ENCODE measurements around the gene FSCN2. TPM values are rescaled to one million over a fixed set of nuclear protein-coding genes. Genes with fewer than 3 reads are reported as not detected.

FSCN2 gene
- total RNA-seq, 1 donor from 2014 or later = 1.0 TPM

DNA sequence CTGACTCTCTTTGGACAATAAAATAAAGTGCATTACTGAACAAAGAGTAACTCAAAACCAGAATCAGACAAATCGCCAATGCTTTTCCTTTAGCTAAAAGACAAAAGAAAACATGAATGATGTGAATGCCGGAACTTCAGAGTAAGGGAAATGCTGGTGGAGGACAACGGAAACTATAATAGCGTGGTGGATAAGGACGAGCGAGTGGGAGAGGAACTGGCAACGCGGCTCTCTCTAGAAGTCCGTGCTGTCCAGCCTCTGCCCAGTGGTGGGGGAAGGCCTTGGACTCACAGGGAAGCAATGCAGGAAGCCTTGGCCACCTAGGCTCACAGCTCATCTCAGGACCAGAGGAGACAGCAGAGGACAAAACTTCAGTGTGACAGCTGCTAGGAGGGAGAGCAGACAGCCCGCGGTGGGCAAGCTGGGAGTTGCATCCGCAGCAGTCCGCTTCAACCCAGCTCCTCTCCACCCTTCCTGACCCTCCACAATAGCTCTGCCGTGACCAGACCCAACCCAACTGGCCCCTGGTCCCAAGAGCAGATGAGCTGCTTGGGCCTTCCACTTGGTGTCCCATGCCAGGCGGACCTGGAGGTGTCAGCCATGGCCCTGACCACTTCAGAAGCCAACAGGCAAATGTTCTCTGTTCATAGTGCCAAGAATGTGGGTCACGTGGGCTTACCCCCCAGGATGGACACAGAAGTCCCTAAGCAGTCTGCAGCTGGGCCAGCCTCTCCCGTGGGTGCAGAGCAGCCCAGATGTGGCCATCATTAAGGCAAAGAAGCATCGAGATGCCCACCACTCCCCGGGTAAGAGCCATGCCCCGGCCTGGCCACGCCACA, 29.3 kb downstream of the FSCN2 start:
- peak; percentile 58 for DNase-seq

DNA sequence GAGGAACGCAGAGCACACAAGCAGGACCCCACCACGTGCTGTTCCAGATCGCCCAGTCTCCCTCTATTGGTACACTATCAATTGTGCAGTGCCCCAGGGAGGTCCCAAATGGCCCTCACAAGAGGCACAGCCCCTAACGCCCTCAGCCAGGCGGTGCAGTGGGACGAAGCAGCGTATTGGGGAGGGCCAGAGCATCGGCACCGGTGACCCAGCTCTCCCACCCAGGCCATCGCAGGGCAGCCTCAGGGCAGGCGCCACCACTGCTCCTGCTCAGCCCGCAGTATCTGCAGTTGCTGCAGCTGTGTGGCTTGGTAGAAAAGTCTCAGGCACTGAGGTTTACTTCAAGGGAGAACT, 29.9 kb downstream of the FSCN2 start:
- no peak for DNase-seq

DNA sequence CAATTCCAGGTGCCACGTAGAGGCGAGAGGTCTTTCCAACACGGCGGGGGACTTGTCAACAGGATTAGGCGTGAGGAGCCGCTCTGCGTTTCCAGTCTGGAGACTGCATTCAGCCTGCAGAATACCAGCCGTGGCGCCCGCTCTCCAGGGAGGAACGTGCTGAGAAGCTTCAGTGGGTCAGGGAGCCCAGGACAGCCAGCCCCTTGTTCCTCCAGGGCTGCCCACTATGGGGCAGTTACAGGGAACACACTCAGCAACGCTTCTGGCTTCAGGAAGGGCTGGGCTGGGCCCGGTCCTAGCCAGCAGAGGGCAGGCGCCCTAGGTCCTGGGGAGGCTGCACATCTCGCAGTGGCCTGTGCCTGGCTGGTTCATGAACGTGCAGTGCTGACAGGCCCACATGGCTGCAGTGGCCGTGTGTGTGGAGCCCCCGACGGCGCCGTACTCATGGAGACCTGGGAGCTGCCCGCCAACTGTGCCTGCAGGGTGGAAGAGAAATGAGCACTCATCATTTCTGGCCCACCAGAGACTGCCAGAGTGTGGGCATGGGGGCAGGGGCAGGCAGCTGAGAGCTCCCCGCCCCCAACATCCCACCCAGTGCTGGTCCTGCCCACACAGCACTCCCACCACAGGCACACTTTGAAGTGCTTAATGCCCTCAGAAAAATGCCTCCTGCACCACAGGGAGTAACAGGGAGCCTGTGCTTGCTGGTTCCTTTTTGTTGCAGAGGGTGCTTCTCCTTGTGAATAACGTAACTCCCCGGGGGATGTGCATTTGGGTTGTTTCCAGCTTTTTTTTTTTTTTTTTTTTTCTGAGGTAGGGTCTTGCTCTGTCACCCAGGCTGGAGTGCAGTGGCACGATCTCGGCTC, 31.0 kb downstream of the FSCN2 start:
- peak; percentile 70 for DNase-seq

DNA sequence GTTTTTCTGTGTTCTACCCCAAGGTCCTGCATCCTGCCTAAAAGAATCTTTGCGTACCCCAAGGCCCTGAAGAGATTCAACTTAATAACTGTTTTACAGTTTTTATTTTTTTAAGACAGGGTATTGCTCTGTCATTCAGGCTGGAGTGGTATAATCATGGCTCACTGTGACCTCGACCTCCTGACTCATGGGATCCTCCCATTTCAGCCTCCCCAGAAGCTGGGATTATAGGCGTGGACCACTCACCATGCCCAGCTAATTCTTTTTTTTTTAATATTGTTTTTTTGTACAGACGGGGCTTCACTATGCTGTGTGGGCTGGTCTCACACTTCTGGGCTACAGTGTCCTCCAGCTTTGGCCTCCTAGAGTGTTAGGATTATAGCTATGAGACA, 33.3 kb downstream of the FSCN2 start:
- DNase-seq = no peak

DNA sequence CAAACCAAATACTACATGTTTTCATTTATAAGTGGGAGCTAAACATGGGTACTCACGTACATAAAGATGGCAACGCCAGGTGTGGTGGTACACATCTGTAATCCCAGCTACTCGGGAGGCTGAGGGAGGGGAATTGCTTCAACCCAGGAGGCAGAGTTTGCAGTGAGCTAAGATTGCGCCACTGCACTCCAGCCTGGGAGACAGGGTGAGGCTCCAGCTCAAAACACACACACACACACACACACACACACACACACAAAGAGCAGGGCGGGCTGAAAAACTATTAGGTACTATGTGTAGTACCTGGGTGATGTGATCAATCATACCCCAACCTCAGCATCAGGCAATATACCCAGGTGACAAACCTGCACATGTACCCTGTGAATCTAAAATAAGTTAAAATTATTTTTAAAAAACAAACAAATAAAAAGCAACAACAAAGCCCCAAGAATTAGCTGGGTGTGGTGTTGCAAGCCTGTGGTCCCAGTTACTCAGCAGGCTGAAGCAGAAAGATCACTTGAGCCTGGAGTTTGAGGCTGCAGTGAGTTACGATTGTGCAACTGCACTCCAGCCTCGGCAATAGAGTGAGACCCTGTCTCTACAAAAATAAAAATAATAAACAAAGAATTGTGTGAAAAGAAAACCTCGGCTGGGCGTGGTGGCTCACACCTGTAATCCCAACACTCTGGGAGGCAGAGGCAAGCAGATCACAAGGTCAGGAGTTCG, 35.8 kb downstream of the FSCN2 start:
- no peak for DNase-seq

DNA sequence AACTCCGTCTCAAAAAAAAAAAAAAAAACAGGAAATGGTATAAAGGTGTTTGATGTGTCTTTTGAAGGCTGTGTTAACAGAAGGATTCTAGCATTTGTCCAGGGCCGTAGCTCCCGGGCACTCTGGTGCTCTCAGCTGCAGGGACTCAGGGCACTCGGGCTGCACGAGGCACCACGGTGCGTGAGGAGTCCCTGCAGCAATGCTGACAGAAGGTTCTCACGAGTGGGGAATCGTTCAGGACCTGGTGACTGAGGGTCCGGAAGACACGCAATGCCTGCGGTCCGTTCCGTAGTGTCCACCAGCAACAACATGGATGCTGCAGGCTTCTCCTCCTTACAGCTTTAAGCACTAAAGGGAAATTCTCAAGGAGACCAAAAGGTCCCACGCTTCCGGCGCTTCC, 36.6 kb downstream of the FSCN2 start:
- DNase-seq = no peak

DNA sequence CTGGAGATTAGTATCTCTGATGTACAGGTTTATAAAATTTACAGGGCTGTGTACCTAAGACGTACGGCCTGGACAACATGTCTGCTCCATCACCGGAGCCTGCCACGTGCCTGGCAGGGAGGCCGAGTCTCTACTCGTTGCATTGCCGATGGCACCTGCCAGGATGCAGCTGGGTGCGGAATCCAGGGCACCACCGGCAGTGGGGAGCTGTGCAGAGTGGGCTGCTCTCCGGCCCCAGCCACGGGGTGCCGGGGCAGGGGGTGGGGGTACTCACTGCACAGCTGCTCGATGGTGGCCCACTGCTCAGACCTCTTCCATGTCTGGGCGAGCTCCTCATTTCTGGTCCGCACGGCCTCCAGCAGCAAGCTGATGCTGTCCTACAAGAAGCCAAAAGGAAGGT, 37.1 kb downstream of the FSCN2 start:
- DNase-seq = no peak

DNA sequence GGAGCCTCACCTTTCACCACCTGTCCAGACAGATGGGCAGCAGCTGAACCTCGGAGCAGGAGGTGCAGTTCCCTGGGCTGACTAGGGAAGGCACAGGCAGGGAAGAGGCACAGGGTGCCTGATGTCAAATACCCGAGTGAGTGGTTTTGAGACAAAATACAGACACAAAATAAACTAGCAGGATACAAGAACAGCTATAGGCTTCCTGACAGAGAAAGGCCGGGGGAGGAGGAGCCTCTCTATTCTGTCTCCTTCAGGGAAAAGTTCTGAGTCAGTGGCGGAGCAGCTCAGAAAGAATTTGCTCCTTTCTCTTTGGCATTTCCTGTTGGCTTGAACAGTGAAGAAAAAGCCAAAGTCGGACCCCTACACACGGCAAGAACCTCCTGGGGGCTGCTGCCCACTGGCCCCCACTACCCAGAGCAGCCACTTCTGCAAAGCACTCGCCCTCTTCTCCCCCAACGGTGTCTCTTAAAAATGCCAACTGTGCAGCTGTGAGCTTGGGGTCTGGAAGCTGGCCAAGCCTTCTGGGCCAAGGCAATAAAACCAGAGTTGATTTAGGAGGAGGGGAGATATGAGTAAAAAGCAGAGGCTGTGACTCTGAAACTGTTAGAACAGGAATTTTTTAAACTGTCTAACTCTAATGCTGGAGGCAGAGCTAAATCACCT, 38.4 kb downstream of the FSCN2 start:
- peak; percentile 94 for DNase-seq

DNA sequence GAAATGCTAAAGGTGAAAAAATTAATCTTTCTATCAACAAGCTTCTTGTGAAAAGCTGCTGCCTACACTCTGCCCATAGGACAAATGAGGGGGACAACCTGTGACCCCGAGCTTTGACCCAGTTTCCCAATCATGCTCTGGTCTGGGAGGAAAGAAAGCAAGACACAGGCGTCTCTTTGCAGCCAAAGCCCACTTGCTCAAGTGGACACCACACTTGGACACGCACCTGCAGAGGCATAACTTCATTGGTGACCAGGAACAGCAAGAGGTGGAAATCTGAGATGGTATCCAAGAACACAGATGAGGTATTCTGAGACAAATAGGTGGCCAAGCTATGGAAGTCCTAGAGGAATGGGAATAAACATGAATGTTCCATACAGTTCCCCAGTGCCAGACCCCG, 39.0 kb downstream of the FSCN2 start:
- DNase-seq = no peak

DNA sequence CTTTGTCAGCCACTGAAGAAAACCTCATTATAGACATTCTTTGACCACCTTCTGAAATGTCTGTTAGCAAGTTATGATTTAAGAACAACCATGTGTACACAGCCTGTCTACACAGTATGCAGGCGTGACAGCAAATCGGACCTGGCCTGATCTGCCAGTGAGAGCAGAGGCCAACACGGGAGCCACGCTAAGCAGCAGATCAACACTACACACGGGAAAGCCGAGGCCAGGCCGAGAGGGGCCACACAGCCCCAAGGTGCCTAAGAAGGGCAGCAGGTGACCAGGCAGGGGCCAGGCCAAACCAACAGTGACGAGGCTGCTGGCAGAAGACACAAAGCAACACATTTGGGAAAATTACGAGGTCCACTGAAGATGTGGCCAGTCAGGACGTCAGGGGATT, 40.2 kb downstream of the FSCN2 start:
- DNase-seq = no peak

DNA sequence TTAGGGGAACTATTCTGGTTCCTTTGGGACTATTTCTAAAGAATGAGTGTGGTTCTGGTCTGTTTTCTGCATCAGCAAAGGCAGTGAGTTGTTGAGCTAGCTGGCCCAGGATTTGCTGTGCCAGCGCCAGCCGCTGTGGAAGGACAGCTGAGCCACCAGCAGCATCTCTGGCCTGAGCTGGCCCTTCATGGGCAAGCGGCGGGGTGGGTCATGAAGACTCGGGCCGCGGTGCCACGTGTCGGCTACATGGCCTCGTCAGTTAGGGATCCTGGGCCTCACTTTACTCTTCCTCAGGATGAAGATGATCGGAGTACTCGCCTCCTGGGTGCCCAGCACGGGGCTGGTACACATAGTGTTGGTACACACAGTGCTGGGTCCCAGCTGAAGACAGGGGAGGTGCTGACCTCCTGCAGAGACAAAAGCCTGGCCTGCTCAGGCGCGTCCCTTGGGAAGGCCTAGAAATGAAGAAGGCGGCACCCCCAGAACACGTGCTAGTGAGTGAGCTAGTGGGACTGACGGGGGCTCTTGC, 41.9 kb downstream of the FSCN2 start:
- no peak for DNase-seq

DNA sequence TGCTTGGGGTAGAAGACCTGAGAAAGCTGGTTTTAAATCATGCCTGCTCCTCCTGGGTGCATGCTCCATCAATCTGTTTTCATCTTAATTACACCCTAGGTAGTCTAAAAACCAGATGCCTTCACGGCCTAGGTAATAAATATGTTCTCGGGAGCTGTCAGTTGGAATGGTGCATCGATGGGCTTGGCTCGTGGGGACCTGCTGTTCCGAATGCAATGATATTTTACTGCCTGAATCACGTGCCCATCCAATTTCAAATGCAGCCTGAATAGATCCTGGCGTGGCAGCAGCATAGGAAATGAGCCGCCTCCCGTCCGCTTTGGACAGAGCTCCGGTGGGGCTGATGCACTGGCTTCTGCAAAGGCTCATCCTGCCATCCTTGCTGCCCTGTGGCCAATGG, 42.8 kb downstream of the FSCN2 start:
- no peak for DNase-seq

DNA sequence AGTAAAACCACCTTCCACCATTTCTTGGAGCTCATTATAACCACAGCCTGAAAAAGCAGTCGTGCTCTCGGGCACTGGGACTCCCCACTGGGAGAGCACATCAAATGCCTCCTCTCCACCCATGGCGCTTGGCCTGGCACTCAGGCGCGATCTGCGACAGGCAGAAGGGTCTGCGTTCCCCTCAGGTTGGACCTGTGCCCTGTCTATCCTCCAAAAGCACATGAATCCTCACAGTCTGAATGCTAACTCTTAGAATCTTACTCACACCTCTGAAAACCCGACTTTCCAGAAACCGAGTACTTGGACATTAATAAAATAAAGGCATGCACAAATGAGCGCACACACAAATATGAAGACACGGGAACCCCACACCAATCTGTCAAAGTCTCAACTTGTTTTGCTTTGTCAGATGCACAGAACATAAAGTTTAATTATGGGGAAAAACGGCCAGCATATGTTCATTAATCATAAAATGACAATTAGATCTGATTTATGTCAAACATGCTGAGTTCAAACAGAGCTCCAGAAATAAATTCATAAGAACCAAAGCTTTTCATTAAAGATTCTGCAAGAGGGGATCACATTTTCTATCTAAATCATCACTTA, 44.5 kb downstream of the FSCN2 start:
- no peak for DNase-seq

DNA sequence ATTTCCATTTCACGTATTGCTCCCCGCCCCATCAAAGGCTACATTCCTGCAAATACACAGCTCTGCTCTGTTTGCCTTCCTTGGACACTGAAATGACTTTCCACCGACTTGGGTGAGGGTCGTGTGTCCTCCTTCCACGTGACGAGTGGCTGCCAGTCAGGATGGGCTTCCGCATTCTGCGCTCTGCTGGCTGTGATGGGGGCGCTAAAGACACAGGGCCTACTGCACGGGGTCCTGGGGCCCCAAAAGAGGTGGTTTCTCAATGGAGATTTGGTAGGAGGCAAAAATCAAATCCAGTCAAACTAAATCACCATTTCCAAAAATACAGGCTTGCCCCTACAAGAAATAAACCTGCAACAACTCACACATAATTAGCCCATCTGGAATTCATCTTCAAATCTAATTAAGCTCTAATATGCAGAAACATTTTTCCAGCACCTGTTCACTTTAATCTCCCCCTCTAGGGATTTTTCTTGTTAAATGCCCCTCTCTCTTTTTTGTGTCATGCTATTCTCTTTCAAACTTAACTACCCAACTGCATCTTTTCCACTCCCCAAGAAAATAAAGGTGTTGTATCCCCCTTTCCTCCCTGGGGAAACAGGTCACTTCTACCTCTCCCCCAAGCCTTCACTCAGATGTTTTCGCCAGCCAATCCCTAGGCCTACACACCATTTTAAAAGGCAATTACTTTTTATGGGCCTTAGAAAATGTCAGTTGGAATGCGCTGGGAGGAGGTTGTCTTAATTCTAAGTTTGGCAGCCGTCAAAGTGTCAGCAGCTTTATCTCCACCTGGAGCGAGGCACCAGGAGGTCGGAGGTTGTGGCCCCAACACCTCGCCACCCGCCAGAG, 45.8 kb downstream of the FSCN2 start:
- DNase-seq = no peak

DNA sequence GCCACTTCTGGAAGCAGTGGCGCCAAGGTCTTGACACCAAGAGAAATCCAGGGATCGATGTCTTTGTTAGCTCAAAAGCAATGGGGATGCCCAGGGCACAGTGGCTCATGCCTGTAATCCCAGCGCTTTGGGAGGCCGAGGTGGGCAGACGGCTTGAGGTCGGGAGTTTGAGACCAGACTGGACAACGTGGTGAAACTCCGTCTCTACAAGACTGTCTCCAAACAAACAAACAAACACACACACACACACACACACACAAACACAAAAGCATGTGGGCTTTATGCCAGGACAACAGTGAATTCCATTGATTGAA, 46.4 kb downstream of the FSCN2 start:
- DNase-seq = no peak

DNA sequence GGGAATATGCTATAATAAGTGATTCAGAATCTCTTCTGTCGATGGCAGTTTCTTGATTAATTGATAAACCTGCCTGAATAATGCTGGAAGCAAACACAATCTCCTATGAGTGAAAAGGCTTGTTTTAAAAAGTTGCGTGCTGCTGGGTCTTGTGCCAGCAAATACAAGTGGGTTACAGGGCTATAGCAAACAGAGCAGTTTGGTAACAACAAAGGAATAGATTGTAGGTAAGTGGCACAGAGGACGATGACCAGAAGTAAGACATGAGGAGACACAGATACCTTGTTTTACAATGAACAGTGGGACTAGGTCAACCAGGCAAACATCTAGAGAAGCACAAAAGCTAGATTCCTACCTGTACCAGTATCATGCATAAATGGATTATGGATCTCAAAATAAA, 47.7 kb downstream of the FSCN2 start:
- no peak for DNase-seq

DNA sequence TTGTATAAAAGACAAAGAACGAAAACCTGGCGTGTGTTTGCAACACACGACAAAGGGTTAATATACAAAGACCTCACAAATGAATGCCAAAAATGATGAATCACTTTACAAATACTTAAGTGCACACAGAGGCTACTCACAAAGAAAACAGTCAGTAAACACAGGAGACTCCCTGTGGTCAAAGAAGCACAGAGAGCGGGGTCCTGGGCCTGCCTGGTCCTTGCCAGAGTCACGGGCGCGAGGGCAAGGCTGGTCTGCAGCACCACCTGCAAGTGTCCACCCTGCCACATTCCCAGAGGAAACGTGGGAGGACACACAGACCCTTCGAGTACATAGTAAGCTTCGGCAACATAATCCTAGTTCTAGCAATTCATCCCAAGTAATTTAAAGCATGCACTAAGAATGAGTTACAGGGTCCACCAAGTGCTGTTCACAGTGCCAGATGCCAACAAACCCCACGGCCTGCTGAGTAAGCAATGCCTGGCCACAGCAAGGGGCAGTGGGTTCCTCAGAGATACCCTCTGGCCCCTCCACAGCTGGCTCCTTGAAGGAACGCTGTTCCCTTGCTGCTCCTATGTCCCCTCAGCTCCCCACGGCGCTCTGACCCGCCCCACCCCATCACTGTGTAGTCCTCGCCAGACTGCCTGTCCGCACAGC, 48.6 kb downstream of the FSCN2 start:
- DNase-seq = peak; percentile 80

DNA sequence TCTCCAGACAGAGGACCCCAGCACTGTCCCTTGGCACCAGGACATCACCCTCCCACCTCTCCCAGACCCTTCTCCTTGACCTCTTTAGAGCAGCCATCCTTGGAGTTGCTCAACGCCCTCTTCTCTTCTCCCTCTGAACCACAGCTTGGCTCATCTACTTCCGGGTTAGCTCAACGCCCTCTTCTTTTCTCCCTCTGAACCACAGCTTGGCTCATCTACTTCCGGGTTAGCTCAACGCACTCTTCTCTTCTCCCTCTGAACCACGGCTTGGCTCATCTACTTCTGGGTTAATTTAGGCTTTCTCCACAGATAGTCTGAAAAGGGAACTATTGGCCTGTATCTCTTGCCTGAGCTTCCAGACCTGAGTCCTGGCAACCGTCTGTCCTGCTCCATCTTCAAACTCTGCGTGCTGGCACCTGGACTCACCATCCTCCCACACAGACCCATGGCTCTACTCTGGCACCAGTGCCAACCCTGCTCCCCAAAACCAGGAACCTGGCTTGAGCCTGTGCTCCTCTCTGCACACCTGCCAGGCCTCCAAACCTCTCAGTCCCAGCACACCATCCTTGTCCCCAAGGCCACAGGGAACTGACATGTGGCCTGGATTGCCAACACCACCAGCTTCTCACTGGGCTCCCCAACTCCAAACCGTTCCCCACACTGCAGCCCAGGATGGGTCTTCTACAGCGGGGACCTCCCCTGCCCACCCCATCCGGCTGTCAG, 49.3 kb downstream of the FSCN2 start:
- DNase-seq = no peak

DNA sequence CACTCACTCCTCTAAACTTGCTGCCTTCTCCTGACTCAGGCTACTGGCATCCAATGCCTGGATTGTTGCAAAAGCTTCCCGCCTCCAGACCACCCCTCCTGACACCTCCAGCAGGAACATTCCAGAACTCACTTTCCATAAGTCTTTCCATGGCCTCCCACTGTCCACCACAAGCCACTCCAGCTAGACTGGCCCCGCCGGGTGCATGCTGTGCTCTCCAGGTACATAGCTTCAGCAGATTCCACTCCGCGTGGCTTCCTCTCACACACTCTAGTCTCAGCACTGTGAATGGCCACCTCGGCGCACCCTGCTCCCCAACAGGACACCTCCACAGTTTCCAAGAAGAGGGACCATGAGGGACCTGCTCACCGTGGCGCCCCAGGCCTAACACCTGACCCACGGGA, 49.9 kb downstream of the FSCN2 start:
- DNase-seq = no peak
